Measurements from ENCODE around the gene PPOX.

PPOX gene

GRCh38 chr1:161176468-161177111 is 10.4 kb downstream of the PPOX start:
- DNase-seq, result peak; percentile 47

- peak; percentile 89 for DNase-seq
Observed at GRCh38 chr1:161177112-161177935, 11.1 kb downstream of the PPOX start, which contains the start of gene B4GALT3. Gene B4GALT3 (minus strand): TSS chr1:161177507. CDS start chr1:161176060, 1,447 bp downstream.

DNA sequence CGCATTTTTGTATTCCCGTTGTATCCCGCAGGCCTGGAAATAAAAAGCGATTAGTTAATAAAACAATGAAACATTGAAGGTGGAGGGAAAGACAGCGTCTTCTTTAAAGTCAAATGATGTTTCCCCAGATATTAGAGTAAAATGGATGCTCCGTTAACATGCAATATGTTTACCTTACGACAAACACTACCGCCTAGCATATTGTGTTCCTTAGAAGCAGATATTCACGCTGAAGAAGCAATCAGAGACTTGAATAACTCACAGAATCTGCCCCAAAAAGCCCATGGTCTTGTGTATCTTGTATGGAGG is 11.7 kb downstream of the PPOX start:
- peak; percentile 69 for DNase-seq

- DNase-seq, result no peak
Observed at GRCh38 chr1:161179698-161180097, 13.5 kb downstream of the PPOX start.

GRCh38 chr1:161180639-161181038 is 14.4 kb downstream of the PPOX start:
- no peak for DNase-seq

DNA sequence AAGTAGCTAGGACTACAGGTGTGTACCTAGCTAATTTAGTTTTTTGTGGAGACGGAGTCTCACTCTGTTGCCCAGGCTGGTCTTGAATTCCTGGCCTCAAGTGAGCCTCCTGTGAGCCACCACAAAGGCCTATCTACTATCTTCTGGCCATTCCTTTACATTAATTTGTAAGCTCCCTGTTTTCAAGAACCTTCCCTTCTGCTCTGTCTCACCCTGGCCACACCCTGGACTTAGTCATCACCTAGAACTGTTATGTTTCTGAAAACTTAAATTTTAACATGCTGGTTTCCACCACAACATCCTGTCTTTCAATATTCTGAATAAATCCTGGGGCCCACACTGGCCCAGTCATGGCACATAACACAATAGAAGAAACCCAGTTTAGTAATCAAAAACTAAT is 16.0 kb downstream of the PPOX start:
- no peak for DNase-seq

GRCh38 chr1:161185282-161185682 is 19.1 kb downstream of the PPOX start:
- DNase-seq, result peak; percentile 2

DNA sequence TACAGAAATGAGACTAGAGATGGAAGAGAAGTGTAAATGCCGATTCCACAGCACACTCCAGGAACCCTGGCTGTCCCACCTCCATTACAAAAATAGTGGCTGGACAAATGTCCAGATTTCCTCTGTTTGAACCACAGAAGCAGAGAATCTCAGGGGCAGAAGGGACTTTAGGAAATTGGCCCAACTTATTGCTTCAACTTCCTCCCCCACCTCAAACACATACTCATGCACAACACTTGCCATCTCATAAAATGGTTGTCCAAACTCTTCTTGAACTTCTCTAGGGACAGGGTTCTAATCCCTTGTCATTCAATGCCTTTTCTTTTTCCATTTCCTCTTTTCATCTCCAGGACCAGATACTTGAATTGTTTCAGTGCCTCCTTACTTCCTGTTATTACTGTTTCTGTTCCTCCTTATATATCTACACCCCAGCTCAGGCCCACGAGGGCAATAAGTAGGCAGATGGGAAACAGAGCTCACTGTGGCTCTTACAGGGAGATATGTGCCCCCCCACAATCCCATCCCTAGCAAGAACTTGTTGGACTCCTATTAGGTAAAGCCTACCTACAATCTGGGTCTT is 19.6 kb downstream of the PPOX start:
- DNase-seq, result no peak

DNA sequence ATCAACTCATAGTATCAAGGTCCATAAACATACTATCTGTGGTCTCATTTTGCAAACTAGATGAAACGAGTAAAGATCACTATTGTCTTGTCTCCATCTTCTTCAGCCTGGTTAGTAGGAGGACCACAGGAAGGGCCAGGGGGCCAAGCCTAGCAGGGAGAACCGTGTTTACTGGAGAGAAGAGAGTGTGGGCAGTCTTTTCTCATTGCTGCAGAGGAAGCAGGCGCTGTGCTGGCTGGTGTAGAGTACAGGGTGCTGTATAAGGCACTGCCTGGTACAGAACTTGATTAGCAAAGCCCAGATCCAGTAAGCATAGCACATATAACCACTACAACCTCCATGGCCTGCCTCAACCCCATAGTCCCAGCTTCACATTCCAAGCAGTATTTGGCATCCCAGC is 21.1 kb downstream of the PPOX start:
- DNase-seq, result no peak

DNA sequence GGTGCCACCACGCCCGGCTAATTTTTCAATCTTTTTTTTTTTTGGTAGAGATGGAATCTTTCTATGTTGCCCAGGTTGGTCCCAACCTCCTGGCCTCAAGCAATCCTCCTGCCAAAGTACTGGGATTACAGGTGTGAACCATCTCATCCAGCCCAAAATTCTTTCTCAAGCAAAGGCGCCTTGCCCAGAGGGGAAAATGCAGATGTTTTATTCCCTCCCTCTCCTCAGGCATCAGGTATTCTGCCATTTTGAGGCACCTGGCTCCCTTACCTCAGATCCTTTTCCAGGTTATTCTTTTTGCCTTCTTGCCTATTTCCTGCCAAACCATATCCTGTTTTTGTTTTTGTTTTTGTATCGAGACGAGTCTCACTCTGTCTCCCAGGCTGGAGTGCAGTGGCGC is 22.2 kb downstream of the PPOX start:
- no peak for DNase-seq

DNA sequence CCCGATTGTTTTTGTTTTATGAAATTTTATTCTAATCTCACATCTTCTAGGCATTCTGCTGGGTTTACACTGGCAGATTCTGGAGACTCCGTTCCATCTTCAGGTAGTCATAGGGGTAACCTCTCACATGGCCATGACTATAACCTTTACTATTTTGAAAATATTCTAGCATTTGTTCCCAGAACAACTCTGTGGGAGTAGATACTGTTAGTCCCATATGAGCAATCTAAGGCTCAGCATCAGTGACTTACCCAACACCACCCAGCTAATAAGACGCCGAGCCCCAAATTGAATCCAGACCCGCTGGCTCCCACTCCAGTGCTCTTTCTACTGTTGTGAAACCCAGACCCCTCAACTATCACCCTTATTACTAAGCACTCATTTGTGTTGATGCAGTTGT is 22.8 kb downstream of the PPOX start:
- no peak for DNase-seq

DNA sequence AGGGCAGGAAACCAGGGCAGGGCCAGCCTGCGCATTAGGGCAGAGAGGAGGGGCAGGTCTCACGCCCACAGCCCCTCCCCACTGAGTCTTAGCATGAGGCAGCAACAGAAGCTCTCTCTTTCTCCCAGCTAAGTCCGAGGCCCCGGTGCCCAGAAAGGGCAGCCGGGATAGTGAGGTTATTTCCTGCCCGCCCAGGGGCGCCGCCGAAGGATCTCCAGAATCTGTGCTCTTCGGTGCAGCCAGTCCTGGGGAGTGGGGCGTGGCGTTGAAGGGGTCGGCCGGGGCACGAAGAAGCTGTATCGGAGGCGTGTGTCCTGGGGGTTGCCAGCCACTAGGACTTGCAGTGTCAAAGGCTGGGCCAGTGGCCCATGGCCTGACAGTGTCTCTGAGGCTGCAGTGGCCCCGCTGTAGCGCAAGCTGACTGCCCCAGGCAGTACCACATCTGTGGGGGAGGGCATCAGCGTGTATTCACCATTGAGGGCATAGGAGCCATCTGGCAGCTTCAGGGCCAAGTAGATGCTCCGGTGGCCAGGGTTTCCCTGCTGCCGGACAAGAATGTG is 24.8 kb downstream of the PPOX start:
- DNase-seq, result no peak

DNA sequence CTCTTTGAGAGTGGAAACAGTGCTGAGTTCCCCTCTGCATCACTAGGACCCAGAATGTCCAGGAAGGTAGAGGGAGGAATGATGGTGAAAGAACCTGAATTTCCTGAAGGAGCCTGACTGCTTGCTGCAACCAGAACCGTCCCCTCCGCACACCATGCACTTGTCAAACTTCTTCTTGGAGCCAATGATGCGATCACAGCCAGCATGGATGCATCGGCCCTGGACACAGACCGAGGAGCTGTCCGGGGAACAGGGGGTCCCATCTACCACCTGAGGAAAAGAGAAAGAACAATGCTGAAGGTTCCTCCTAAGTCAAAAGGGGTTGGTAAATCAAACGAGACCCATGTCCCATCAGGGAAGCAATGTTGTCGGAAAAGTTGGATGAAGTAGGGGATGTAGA is 25.7 kb downstream of the PPOX start:
- no peak for DNase-seq

- peak; percentile 66 for DNase-seq
Observed at GRCh38 chr1:161192476-161193465, 26.5 kb downstream of the PPOX start.

DNA sequence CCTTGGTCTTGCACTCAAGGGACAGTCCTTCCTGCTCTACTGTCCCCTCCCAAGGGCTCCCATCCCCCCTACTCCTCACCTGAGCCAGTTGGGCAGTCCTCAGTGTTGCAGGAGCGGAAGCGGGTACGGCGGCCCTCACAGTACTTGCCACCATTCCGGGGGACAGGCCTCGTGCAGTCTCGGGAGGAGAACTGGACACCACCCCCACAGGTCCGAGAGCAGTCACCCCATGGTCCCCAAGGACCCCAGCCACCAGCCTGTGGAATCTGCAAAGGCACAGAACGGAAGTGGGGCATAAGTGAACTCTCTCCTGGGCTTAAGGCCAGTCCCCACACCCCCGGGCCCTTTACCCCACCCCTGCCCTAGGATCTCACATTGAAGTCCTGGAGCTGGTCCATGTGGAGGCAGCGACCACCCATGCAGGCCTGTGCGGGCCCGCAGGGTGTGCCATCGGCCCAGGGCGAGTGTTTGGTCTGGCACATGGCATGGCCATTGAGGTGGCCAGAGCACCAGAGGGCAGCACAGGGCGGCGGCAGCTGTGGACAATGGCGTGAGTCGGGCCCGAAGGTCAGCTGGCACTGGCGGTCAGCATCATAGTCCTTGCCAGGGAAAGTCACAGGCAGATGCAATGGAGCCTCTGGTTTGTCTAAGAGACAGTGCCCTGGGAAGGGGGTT is 27.5 kb downstream of the PPOX start:
- DNase-seq, result no peak

DNA sequence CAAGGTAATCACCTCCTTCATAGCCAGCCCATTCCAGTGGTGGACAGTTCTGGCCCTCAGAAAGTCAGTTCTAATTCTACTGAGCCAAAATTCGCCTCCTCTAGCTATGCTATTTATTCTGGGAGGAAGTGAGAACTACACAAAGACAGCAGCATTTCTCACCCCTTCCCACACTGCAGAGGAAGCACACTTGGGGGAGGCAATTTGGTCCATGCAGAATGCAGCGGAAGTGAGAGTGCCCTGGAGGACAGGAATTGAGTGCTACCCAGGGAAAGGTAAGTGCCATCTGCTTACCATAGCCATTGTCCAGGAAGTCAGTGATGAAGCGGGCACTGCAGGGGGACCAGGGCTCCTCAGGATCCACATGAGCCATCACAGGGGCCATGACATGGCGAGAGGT is 28.9 kb downstream of the PPOX start:
- no peak for DNase-seq

- DNase-seq, result no peak
Observed at GRCh38 chr1:161196111-161196510, 29.9 kb downstream of the PPOX start.

GRCh38 chr1:161196521-161197451 is 30.6 kb downstream of the PPOX start:
- no peak for DNase-seq

- no peak for DNase-seq
Observed at GRCh38 chr1:161197560-161198193, 31.5 kb downstream of the PPOX start.

DNA sequence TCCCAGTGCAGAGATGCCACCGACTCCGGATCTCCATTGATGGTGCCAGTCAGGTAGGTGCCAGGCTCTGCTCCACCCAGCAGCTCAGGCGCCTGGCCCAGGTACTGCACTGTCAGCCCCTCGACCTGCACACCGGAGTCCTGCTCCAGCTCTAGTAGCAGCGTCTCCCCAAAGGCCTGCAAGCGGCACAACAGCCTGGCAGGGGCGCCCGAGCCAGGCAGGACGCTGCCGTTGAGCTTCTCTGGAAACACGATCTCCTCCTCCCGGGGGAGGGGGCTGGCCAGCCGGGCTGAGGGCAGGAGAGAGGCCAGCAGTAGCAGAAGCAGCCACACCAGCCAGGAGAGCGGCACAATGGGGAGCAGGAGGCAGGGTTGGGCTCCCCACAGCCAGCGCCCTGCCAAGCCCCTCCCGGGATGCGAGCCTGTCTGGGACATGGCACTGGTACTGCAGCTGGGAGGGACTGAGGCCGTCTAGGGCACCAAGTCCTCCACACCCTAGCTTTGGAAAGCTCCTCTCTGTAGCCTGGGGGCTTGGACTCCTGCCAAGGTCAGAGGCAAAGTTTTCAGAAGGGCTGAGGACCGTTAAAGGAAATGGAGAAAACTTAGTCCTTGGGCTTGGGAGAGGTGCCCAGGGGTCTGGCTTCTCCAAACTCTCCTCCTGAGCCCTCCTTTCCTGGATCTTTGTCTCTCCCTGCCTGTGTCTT is 32.1 kb downstream of the PPOX start:
- peak; percentile 70 for DNase-seq
